GM12892 (cell line): ENCODE measurements around the gene BNIP3.
"Not testable (repeated sequence)": the region's sequence is repeated elsewhere in the genome, so short reads cannot be mapped to it uniquely, and the experiment has no call there.

Experiments
- POLR2A ChIP-seq: IDR thresholded peaks from 2 replicates; pipeline ENCODE4 v1.6.1; 2011; ENCODE audit warnings: low read depth, low read length, control low read depth
- TAF1 ChIP-seq: IDR thresholded peaks from 2 replicates; pipeline ENCODE4 v1.6.1; 2011; ENCODE audit warnings: low read depth, mild to moderate bottlenecking, control low read depth, low read length, borderline replicate concordance

- not testable (repeated sequence) for TF ChIP-seq POLR2A, TAF1
These were observed 6.1 kb upstream of the BNIP3 start for GRCh38 chr10:131987786-131988185.
